Measurements from ENCODE around the gene SPG7. TPM values are rescaled to one million over a fixed set of nuclear protein-coding genes. Genes with fewer than 3 reads are reported as not detected.

Gene SPG7
- total RNA-seq, 1 experiment from 2014 or later, result 118 TPM

GRCh38 chr16:89478576-89479221 lies 29.5 kb upstream of the SPG7 start:
- ATAC-seq, result no peak
- Histone ChIP-seq H3K36me3 (ENCODE audit: control insufficient read depth, insufficient read depth, low read length) (no peaks in the 10 kb centered on the region), H3K9me3 (ENCODE audit: control insufficient read depth, insufficient read depth, low read depth, low read length) (no peaks in the 10 kb centered on the region), H3K4me1 (ENCODE audit: control insufficient read depth, insufficient read depth, low read length) (peaks cover 46% of the 10 kb centered on the region), H3K27me3 (ENCODE audit: control insufficient read depth, insufficient read depth, low read length) (no peaks in the 10 kb centered on the region), H3K4me3 (ENCODE audit: low read depth in 2 of 2, low read length in 2 of 2) (no peak overlapping the region), H3K27ac (ENCODE audit: low read length) (no peak overlapping the region)
- DNase-seq (ENCODE audit: low read depth, low spot score), result no peak
- POLR2A ChIA-PET, result no interaction called here
- TF ChIP-seq SIN3A (IDR thresholded peaks at IDR 0.05; ENCODE audit: borderline replicate concordance, insufficient read depth, low read depth, low read length) (no peak), TCF7L2 (IDR thresholded peaks at IDR 0.05; ENCODE audit: low read depth, low read length) (no peak), POLR2AphosphoS5 (IDR thresholded peaks at IDR 0.05; ENCODE audit: low read depth, low read length) (no peak), CTCF (IDR thresholded peaks at IDR 0.05) (no peak)
- TF ChIP-seq, protein P1, sequence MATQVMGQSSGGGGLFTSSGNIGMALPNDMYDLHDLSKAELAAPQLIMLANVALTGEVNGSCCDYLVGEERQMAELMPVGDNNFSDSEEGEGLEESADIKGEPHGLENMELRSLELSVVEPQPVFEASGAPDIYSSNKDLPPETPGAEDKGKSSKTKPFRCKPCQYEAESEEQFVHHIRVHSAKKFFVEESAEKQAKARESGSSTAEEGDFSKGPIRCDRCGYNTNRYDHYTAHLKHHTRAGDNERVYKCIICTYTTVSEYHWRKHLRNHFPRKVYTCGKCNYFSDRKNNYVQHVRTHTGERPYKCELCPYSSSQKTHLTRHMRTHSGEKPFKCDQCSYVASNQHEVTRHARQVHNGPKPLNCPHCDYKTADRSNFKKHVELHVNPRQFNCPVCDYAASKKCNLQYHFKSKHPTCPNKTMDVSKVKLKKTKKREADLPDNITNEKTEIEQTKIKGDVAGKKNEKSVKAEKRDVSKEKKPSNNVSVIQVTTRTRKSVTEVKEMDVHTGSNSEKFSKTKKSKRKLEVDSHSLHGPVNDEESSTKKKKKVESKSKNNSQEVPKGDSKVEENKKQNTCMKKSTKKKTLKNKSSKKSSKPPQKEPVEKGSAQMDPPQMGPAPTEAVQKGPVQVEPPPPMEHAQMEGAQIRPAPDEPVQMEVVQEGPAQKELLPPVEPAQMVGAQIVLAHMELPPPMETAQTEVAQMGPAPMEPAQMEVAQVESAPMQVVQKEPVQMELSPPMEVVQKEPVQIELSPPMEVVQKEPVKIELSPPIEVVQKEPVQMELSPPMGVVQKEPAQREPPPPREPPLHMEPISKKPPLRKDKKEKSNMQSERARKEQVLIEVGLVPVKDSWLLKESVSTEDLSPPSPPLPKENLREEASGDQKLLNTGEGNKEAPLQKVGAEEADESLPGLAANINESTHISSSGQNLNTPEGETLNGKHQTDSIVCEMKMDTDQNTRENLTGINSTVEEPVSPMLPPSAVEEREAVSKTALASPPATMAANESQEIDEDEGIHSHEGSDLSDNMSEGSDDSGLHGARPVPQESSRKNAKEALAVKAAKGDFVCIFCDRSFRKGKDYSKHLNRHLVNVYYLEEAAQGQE (IDR thresholded peaks at IDR 0.05; ENCODE audit: insufficient read depth in 1 of 2, low read depth in 2 of 2, low read length in 1 of 2), result no peak
- intact Hi-C loops (cut with micrococcal nuclease; ENCODE audit: unreplicated experiment), result no loop called here
- CTCF ChIA-PET, result no interaction called here
- no TSS peak for BruUV-seq (replicated peaks)
- in situ Hi-C loops (cut with HindIII; ENCODE audit: low pct_unique_long_range_greater_than_20kb, low sequenced_read_pairs), result no loop called here

- no TSS peak for BruUV-seq (replicated peaks)
- intact Hi-C loops (cut with micrococcal nuclease; ENCODE audit: unreplicated experiment) (no loop called here), in situ Hi-C loops (cut with HindIII; ENCODE audit: low pct_unique_long_range_greater_than_20kb, low sequenced_read_pairs) (no loop called here)
- Histone ChIP-seq H3K36me3 (ENCODE audit: control insufficient read depth, insufficient read depth, low read length) (no peaks in the 10 kb centered on the region), H3K9me3 (ENCODE audit: control insufficient read depth, insufficient read depth, low read depth, low read length) (no peaks in the 10 kb centered on the region), H3K4me1 (ENCODE audit: control insufficient read depth, insufficient read depth, low read length) (peaks cover 58% of the 10 kb centered on the region), H3K27me3 (ENCODE audit: control insufficient read depth, insufficient read depth, low read length) (no peaks in the 10 kb centered on the region), H3K27ac (ENCODE audit: low read length) (no peak overlapping the region), H3K4me3 (ENCODE audit: low read depth in 2 of 2, low read length in 2 of 2) (no peak overlapping the region)
- ATAC-seq, result no peak
- ChIA-PET POLR2A (no interaction called here), CTCF (no interaction called here)
- DNase-seq (ENCODE audit: low read depth, low spot score), result no peak
- TF ChIP-seq SIN3A (IDR thresholded peaks at IDR 0.05; ENCODE audit: borderline replicate concordance, insufficient read depth, low read depth, low read length), result no peak
- TF ChIP-seq, protein P1 (IDR thresholded peaks at IDR 0.05; ENCODE audit: insufficient read depth in 1 of 2, low read depth in 2 of 2, low read length in 1 of 2), result no peak
- no peak for TF ChIP-seq TCF7L2 (IDR thresholded peaks at IDR 0.05; ENCODE audit: low read depth, low read length)
- TF ChIP-seq CTCF (IDR thresholded peaks at IDR 0.05), result no peak
- TF ChIP-seq POLR2AphosphoS5 (IDR thresholded peaks at IDR 0.05; ENCODE audit: low read depth, low read length), result no peak
Measured at GRCh38 chr16:89481356-89481955, 26.7 kb upstream of the SPG7 start.
